ENCODE data around the gene ASAP3.
"Not testable (repeated sequence)": the region's sequence is repeated elsewhere in the genome, so short reads cannot be mapped to it uniquely, and the experiment has no call there.

Gene ASAP3

DNA sequence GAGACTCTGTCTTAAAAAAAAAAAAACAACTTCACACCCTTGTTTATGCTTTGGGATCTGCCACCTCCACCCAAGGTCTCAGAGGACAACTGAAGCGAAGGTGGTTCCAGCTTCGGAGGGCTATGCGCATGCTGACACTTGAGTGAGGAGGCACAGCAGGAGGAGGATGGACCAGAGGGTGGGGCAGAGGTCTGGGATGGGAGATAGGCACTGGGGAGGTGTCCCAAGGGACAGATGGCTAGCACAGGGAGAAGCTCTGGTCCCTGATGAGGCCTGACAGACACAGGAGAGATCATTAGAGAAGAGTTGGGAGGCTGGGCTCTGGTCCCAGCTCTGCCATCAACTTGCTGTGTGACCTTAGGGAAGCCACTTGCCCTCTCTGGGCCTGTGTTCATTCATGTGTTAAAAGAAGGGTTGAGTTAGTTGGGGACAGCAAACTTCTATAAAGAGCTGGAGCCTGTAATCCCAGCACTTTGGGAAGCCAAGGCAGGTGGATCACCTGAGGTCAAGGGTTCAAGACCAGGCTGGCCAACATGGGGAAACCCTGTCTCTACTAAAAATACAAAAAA is 30.2 kb upstream of the ASAP3 start:
- no peak for DNase-seq

- no peak for DNase-seq
Observed at GRCh38 chr1:23509896-23510295, 25.9 kb upstream of the ASAP3 start.

DNA sequence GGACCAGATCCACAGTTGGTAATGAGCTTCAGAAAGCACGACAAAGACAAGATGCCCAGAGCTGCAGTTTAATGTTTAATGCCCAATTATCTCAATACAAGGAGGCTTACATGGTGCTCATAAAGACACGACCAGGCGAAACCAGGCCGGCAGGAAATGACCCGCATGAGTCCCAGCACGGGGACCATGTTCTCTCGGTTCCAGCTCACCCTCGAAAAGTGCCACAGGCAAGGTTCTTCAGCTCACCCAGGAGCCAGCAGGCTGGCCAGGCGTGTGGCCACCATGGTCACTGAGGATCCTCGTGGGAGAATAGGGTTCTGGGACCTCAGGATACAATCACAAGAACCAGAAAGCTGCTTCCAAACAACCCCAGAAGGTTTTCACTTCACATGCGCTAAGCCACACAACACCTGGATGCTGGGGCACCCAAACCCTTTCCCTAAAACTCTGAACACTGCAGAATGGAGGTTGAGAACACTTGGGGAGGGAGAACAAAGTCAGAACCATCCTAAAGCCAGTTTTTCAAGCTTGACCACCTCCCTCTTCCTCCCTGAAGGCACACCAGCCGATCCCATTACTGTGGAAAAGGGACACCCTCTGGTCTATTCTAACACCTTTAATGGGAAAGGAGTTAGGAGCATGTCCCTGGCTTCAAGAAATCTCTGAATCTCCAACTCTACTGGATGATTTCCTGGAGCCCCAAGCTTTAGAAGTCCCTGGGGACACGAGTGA is 22.6 kb upstream of the ASAP3 start:
- no peak for DNase-seq

- DNase-seq, result no peak
Observed at GRCh38 chr1:23505851-23506250, 21.9 kb upstream of the ASAP3 start.

- DNase-seq, result not testable (repeated sequence)
Observed at GRCh38 chr1:23504156-23504555, 20.2 kb upstream of the ASAP3 start.

- DNase-seq, result no peak
Observed at GRCh38 chr1:23502951-23503350, 19.0 kb upstream of the ASAP3 start.

DNA sequence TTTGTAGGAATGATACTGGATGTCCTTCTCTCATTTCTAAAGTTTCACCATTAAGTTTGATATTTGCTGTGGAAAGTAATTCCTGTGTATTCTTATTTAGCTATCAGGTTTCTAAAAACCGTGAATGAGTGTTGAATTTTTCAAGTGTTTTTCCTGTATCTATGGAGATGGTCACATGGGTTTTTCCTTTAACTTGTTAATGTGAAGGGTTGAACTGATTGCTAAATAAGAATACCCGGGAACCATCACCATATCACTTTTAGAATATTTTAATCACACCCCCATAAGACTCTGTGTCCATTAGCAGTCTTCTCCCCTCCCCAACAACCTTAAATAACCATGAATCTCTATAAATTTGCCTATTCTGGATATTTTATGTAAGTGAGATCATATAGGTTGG is 16.5 kb upstream of the ASAP3 start:
- DNase-seq, result no peak

- DNase-seq, result no peak
Observed at GRCh38 chr1:23497777-23498439, 13.9 kb upstream of the ASAP3 start.

DNA sequence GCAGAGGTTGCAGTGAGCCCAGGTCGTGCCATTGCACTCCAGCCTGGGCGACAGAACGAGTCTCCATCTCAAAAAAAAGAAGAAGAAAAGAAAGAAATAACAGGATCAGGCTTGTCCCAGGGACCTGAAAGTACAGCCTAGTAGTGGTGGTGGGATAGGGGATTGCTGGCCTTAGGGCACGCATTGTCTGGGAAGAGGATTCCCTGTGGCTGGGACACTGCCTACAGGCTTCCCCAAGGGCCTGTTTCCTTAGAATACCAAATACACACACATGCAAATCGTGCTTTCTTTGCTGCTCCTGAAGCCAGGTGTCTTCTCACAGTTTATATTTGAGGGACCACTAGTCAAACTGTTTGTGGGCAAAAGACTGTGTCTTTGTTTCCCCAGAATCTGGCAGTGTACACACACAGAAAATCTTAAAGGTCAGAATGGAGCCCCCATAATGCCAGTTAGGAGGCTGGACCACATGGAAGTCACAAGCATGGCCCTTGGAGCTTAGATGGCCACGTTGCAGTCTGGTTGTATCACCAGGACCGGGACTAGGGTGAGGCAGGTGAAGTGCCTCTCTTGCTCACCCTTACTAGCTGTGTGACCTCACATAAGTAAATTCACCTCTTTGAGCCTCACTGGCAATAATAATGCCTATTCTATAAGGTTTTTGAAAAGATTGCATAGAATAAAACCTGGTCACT is 12.7 kb upstream of the ASAP3 start:
- DNase-seq, result no peak

GRCh38 chr1:23494836-23495235 is 10.9 kb upstream of the ASAP3 start:
- DNase-seq, result not testable (repeated sequence)

- DNase-seq, result not testable (repeated sequence)
Observed at GRCh38 chr1:23492776-23493175, 8.8 kb upstream of the ASAP3 start.

GRCh38 chr1:23492132-23492720 is 8.2 kb upstream of the ASAP3 start:
- DNase-seq, result no peak

DNA sequence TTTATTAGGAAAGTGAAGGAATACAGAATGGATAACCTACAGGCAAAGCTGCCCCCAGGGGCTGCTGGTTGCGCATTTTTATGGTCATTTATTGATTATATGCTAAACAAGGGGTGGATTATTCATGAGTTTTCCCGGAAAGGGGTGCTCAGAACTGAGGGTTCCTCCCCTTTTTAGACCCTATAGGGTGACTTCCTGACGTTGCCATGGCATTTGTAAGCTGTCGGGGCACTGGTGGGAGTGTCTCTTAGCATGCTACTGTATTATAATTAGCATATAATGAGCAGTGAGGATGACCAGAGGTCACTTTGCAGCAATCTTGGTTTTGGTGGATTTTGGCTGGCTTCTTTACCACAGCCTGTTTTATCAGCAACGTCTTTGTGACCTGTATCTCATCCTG is 5.9 kb upstream of the ASAP3 start:
- no peak for DNase-seq

DNA sequence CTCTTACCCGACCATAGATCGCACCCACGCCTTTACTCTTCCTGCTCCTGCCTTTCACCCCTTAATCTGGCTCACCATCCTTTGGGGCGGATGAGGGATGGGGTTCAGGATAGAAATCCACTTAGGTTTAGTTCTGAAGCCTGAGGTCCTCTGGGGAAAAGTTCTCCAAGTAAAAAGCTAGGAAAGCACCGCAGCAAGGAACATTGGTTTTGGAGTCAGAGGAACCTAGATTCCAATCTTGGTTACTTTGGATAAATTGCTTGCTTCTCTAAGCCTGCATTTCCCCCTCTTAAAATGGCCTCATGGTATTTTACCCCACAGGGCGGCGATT is 988 bp upstream of the ASAP3 start:
- DNase-seq, result no peak

DNA sequence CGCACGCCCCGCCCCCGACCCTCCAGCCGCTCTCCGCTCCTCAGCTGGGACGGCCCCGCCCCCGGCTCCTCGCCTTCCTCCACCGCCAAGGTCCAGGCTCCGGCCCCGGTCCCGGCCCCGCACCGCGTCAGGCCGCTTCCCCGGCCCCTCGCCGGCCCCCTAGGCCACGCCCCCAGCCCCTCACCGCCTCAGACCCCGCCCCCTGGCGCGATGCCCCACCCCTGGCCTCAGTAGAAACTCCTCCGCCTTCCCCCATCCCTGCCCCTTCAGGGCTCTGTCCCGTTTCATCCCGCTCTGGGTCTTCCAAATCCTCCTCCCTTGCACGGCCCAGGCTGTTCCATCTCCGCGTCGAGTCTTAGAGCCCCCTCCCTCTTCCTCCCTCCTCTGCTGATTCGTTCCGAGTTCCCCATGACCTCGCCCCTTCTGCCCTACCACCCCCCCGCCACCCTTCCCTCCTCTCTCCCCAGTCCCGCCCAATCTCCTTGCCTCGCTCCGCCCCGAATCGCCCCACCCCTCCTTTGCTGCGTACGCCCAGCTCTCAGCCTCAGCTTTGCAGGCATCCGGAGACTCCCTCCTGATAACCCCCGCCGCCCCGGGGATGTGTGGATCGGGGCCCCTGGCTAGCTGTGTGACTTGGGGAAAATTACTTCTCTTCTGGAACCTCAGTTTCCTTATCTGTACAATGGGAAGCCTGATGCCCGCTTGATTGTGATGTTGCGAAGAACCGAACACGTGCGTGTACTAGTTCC is 448 bp upstream of the ASAP3 start:
- DNase-seq, result peak; percentile 98

DNA sequence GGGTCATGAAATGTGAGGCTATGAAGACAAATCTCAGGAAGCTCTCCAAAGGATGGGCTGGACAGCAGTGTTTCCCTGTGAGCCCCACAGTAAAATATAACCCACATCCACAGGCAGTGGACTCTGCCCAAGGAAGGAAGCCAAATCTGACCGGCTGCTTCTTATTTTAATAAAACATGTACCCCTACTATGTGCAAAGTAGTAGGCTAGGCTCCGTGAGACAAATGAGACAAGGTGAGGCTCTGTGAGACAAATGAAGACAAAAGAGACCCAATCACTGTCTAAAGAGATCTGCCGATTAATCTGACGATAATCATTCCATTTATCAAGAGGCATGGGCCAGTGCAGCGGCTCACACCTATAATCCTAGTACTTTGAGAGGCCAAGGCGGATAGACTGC is 2.1 kb downstream of the ASAP3 start:
- no peak for DNase-seq

GRCh38 chr1:23481026-23481597 is 2.9 kb downstream of the ASAP3 start:
- DNase-seq, result no peak

GRCh38 chr1:23480187-23481025 is 3.6 kb downstream of the ASAP3 start:
- no peak for DNase-seq

DNA sequence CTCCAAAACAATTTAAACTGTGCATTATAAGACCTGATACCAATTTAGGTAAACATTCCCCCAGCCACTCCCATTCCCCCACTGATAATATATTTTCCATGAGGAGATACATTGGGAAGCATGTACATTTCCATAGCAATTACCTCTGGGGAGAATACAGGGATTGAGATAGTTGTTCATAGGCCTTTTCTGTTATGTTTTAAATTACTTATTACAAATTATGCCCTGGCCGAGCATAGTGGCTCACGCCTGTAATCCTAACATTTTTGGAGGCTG is 4.4 kb downstream of the ASAP3 start:
- no peak for DNase-seq

DNA sequence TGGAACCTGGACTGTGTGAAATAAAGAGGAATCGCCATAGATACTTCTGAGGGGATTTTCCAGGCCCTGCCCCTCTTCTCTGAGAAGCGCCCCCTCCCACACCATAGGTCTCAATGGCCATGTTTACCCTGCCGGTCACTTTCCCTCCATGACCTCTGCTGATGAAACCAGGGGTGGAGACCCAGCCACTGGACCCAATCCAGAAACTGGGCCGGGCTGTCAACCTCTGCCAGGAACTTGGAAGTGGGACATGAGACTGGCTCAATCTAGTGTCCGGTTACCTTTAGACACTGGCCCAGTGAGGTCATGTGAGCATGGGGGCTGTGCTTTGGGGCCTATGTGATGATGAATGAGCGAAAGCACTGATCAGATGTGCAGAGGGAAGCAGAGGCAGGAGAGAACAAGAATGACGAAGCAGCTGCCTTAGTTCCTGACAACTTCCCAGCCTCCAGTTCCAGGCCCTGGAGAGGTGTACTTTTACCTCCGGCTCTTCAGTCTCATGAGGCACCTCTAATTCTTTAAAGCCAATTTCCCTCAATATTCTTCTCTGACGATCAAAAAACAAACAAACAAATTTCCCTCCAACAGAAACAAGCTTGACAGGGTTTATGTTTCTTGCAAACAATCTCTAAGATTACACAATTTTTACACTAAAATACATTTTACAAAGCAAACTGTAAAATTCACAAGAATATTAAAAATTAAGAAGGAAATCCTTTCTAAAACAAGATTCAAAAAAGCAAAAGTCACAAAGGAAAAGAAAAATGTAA is 4.9 kb downstream of the ASAP3 start:
- peak; percentile 78 for DNase-seq

All from left hindlimb (tissue), 1 donor.